A673 (cell line): ENCODE measurements around the gene ETV1.

Experiments used
- EZH2 ChIP-seq: fragments of 200-600 bp; sonication (generic); IDR thresholded peaks from 2 replicates; pipeline ENCODE4 v1.6.1; 2017; ENCODE audit warnings: borderline replicate concordance, low read depth, mild to moderate bottlenecking, mixed read lengths, antibody characterized with exemption, low read length; ENCODE audit not compliant: poor library complexity, severe bottlenecking
- TF ChIP-seq, protein P1 (sequence below): fragments of 300-800, 200-600 bp; sonication (generic); conservative IDR thresholded peaks from 2 replicates; pipeline ENCODE4 v1.5.1; 2017; ENCODE audit warnings: low read depth, mild to moderate bottlenecking, antibody characterized with exemption, low read length, moderate library complexity, mixed read lengths

DNA sequence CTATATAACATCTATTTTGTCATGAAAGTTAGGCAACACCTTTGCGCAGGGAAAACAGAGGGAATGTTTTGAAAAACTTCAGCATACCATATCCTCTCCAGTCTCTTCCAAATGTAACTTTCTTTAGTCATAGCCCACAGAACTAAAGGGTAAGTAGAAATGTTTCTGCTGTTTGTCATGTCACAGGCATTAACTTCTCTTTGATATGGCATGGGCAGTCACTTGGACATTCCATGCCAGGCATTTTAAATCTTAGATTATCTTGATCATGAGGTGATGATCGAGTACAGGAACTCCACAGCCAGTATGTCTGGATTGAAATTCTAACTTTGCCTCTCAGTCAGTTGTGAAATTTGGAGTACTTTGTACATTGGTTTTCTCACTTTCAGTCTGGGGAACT is 27.5 kb upstream of the ETV1 start:
- TF ChIP-seq EZH2 = no peak
- TF ChIP-seq, protein P1, sequence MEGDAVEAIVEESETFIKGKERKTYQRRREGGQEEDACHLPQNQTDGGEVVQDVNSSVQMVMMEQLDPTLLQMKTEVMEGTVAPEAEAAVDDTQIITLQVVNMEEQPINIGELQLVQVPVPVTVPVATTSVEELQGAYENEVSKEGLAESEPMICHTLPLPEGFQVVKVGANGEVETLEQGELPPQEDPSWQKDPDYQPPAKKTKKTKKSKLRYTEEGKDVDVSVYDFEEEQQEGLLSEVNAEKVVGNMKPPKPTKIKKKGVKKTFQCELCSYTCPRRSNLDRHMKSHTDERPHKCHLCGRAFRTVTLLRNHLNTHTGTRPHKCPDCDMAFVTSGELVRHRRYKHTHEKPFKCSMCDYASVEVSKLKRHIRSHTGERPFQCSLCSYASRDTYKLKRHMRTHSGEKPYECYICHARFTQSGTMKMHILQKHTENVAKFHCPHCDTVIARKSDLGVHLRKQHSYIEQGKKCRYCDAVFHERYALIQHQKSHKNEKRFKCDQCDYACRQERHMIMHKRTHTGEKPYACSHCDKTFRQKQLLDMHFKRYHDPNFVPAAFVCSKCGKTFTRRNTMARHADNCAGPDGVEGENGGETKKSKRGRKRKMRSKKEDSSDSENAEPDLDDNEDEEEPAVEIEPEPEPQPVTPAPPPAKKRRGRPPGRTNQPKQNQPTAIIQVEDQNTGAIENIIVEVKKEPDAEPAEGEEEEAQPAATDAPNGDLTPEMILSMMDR = no peak
